Activated T-helper 2 cell treated with anti-CD3 and anti-CD28 coated beads, Interferon-gamma antibody, Interleukin-2, Interleukin-4, amounts not matched to agents 10 μg/mL and 5 μg/mL and 100 μg/mL, durations not matched to agents 14 hours and 24 hours and 36 hours (primary cell): ENCODE data around the gene MAP3K3. TPM values are rescaled to one million over a fixed set of nuclear protein-coding genes. Genes with fewer than 3 reads are reported as not detected.

Experiments
- DNase-seq: peaks from one replicate; pipeline ENCODE4 v3.0.0; 2021; ENCODE audit warnings: low spot score
- H3K27ac Mint-ChIP-seq: one replicate; pipeline ENCODE4 v1.8.0; 2021; ENCODE audit warnings: mixed read lengths
- H3K27me3 Mint-ChIP-seq: one replicate; pipeline ENCODE4 v1.8.0; 2021; ENCODE audit warnings: low read depth, mixed read lengths
- H3K36me3 Mint-ChIP-seq: one replicate; pipeline ENCODE4 v1.8.0; 2021; ENCODE audit warnings: low read depth, mixed read lengths
- H3K4me1 Mint-ChIP-seq: one replicate; pipeline ENCODE4 v1.8.0; 2021; ENCODE audit warnings: low read depth, mixed read lengths
- H3K4me3 Mint-ChIP-seq: one replicate; pipeline ENCODE4 v1.8.0; 2021; ENCODE audit warnings: low read depth, mild to moderate bottlenecking, moderate library complexity, mixed read lengths
- H3K9me3 Mint-ChIP-seq: one replicate; pipeline ENCODE4 v1.8.0; 2021; ENCODE audit warnings: mixed read lengths
- intact Hi-C: fragments of 100-400 bp; cut with micrococcal nuclease; formaldehyde crosslinking; loops from one replicate; pipeline ENCODE4 v1.15.1; 2023
- total RNA-seq: library from RNA; stranded (reverse); gene quantifications from 2 replicates; pipeline ENCODE4 v1.2.3, GENCODE V29; 2022

The MAP3K3 gene
- 27.9 and 28.7 TPM in 2 replicates for total RNA-seq

DNA sequence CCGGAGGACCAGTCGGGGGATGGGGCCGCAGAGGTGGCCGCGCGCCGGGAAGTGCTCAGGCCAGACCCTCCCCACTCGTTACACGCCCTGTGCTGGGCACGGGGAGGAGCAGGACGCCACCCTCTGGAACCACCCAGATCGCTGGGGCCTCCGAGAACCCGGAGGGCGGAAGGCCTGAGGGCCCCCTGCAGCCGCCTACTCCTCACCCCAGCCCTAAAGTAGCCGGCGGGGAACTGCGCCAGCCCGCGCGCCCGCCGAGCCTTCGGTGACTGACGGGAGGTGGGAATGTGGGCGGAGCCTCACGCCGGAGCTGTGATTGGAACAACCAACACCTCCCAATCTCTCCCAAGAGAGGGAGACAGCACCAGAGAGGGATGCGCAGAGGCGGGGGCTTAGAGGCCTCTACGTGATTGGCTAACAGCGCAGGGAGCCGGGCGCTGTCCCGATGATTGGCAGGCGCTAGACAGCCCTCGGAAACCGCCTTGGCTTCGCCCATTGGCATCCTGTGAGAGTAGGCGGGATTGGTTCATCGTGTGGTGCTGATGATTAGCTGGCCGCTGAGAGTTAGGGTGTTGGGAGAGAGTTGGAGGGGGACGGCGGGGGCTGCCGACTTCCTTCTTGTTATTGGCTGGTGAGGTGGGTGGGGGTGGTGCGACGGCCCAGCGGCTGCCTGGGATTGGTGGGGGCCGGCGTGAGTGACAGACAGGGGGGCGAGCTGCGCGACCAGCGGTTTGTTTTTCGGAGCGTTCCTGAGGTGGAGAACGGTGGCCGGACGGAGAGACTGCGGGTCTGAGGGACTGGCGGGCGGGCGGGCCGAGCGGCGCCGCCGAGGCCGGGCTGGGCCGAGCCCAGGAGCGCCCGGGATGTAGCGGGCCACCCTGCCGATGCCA is at the start of gene MAP3K3:
TSS of gene MAP3K3 (plus strand) at position 734 of the 890 bp plus-strand sequence. CDS start 343 bp downstream, outside the sequence.
- Mint-ChIP-seq H3K27me3 (peaks cover 13% of the 10 kb centered on the region), H3K4me3 (peak within 1 kb of the TSS; percentile 99), H3K27ac (peak within 1 kb of the TSS; percentile 92), H3K9me3 (no peaks in the 10 kb centered on the region), H3K4me1 (peaks cover 31% of the 10 kb centered on the region), H3K36me3 (no peaks in the 10 kb centered on the region)
- DNase-seq, result peak; percentile 98
- intact Hi-C loops, result loop anchor here (1.0 to 5.0 kb wide), 5 partner anchors 22 to 220 kb away; partner anchors contain the start of genes CCDC47, DCAF7, SMARCD2 and TACO1

DNA sequence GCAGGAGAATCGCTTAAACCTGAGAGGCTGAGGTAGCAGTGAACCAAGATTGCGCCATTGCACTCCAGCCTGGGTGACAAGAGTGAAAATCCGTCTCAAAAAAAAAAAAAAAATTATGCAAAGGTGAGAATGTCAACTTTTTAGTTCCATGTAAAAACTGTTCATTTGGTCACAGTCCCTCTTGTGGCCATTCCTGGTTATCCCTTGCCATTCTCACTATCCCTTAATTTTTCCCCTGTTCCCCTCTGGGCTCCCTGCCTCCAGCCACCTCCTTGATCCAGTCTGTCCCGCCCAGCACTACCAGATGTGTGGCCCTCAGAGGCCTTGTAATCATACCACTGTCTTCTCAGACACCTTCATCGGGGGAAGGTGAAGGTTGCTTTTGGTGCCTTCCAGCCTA is 48.6 kb upstream of the MAP3K3 start:
- no peak overlapping the region for H3K4me3 Mint-ChIP-seq
- H3K9me3 Mint-ChIP-seq, result no peaks in the 10 kb centered on the region
- H3K27me3 Mint-ChIP-seq, result no peaks in the 10 kb centered on the region
- no peak for DNase-seq
- intact Hi-C loops, result loop anchor here (2.0 kb wide), 1 partner anchor 23 kb away; the partner anchor contains the start of gene DCAF7
- no peak overlapping the region for H3K27ac Mint-ChIP-seq
- peaks cover 22% of the 10 kb centered on the region for H3K4me1 Mint-ChIP-seq
- peaks cover 11% of the 10 kb centered on the region for H3K36me3 Mint-ChIP-seq

DNA sequence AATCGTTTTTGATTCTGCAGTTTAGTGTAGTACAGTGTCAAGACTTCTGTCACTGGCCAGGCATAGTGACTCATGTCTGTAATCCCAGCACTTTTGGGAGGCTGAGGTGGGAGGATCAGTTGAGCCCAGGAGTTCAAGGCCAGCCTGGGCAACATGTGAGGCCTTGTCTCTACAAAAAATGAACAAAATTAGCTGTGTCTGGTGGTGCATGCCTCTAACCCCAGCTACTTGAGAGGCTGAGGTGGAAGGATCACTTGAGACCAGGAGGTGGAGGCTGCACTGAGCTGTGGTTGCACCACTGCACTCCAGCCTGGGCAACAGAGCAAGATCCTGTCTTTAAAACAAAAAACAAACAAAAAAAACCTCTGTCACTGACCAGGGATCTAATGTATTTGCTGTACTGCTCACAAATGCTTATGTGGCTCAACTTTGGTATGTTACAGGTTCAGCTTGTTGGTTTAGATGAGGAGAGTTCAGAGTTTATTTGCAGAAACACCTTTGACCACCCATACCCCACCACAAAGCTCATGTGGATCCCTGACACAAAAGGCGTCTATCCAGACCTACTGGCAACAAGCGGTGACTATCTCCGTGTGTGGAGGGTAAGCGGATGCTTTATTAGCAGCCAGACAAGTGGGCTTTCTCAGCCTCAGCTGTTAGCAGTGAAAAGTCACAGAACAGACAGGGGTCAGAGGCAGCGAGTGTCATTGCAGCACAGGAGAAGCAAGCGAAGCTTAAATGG is 44.0 kb upstream of the MAP3K3 start:
- no peaks in the 10 kb centered on the region for H3K9me3 Mint-ChIP-seq
- no peak for DNase-seq
- H3K27ac Mint-ChIP-seq, result no peak overlapping the region
- H3K4me3 Mint-ChIP-seq, result no peak overlapping the region
- intact Hi-C loops, result no loop called here
- H3K4me1 Mint-ChIP-seq, result peaks cover 5% of the 10 kb centered on the region
- H3K36me3 Mint-ChIP-seq, result peaks cover 49% of the 10 kb centered on the region
- H3K27me3 Mint-ChIP-seq, result no peaks in the 10 kb centered on the region

DNA sequence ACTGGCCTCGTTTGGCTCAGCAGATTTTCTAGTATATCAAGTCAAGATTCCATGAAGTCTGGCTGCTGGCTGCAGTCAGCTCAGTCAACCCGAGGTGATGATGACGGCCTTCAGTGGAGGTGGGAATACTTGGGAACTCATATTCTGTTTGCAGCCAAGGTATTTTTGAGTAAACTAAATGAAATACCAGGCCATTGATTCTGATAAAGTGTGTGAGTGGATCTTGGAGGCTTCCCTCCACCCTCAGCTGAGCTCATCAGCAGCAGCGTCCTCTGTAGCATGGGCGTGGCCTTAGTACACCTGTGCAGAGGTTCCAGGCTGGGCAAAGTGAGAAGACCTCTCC is 43.5 kb upstream of the MAP3K3 start:
- Mint-ChIP-seq H3K9me3 (no peaks in the 10 kb centered on the region), H3K27ac (no peak overlapping the region), H3K27me3 (no peaks in the 10 kb centered on the region), H3K36me3 (peaks cover 53% of the 10 kb centered on the region), H3K4me1 (peaks cover 6% of the 10 kb centered on the region), H3K4me3 (no peak overlapping the region)
- intact Hi-C loops, result no loop called here
- DNase-seq, result no peak

- intact Hi-C loops, result no loop called here
- Mint-ChIP-seq H3K9me3 (no peaks in the 10 kb centered on the region), H3K27me3 (no peaks in the 10 kb centered on the region), H3K4me1 (peaks cover 3% of the 10 kb centered on the region), H3K36me3 (peaks cover 54% of the 10 kb centered on the region), H3K4me3 (no peak overlapping the region), H3K27ac (no peak overlapping the region)
- no peak for DNase-seq
Measured at GRCh38 chr17:63579633-63580032, 42.6 kb upstream of the MAP3K3 start.

DNA sequence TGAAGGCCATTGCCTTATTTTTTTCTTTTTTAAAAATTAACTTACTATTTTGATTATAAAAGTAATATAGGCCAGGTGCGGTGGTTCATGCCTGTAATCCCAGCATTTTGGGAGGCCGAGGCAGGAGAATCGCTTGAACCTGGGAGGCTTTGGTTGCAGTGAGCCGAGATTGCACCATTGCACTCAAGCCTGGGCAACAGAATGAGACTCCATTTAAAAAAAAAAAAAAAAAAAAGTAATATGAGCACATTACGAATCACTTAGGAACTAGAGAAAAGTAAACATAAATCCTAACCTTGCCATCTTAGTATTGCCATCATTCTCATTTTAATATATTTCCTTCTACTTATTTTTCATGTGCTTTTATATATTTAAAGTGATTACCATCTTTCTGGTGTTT is 34.4 kb upstream of the MAP3K3 start:
- Mint-ChIP-seq H3K9me3 (no peaks in the 10 kb centered on the region), H3K36me3 (peaks cover 69% of the 10 kb centered on the region), H3K4me1 (peaks cover 14% of the 10 kb centered on the region), H3K27ac (no peak overlapping the region), H3K4me3 (no peak overlapping the region), H3K27me3 (no peaks in the 10 kb centered on the region)
- intact Hi-C loops, result no loop called here
- no peak for DNase-seq

- no peak overlapping the region for H3K27ac Mint-ChIP-seq
- H3K4me3 Mint-ChIP-seq, result no peak overlapping the region
- peaks cover 65% of the 10 kb centered on the region for H3K36me3 Mint-ChIP-seq
Measured at GRCh38 chr17:63588797-63589196, 33.4 kb upstream of the MAP3K3 start.

GRCh38 chr17:63589646-63590045 is 32.6 kb upstream of the MAP3K3 start:
- Mint-ChIP-seq H3K4me1 (peaks cover 11% of the 10 kb centered on the region), H3K36me3 (peaks cover 63% of the 10 kb centered on the region), H3K27me3 (no peaks in the 10 kb centered on the region), H3K27ac (peak overlapping the region; percentile 14), H3K9me3 (no peaks in the 10 kb centered on the region), H3K4me3 (no peak overlapping the region)
- no peak for DNase-seq
- intact Hi-C loops, result no loop called here

More at GRCh38 chr17:63588797-63589196, 33.4 kb upstream of the MAP3K3 start:
- intact Hi-C loops, result no loop called here
- Mint-ChIP-seq H3K27me3 (no peaks in the 10 kb centered on the region), H3K4me1 (peaks cover 13% of the 10 kb centered on the region), H3K9me3 (no peaks in the 10 kb centered on the region)
- no peak for DNase-seq

DNA sequence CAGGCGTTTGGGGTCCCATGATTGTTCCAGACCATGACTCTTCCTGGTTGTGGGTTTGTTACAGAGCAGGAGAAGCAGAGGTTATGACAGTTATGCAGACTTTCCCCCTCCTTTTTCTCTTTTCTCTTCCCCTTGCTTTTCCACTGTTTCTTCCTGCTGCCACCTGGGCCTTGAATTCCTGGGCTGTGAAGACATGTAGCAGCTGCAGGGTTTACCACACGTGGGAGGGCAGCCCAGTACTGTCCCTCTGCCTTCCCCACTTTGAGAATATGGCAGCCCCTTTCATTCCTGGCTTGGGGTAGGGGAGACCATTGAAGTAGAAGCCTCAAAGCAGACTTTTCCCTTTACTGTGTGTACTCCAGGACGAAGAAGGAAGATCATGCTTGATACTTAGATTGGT is 29.4 kb upstream of the MAP3K3 start:
- no peak overlapping the region for H3K4me3 Mint-ChIP-seq
- peaks cover 49% of the 10 kb centered on the region for H3K36me3 Mint-ChIP-seq
- no peak for DNase-seq
- H3K27ac Mint-ChIP-seq, result no peak overlapping the region
- H3K4me1 Mint-ChIP-seq, result peaks cover 10% of the 10 kb centered on the region
- no peaks in the 10 kb centered on the region for H3K9me3 Mint-ChIP-seq
- intact Hi-C loops, result no loop called here
- H3K27me3 Mint-ChIP-seq, result no peaks in the 10 kb centered on the region

- no peak overlapping the region for H3K27ac Mint-ChIP-seq
- H3K36me3 Mint-ChIP-seq, result peaks cover 30% of the 10 kb centered on the region
- no peaks in the 10 kb centered on the region for H3K9me3 Mint-ChIP-seq
- DNase-seq, result no peak
- H3K27me3 Mint-ChIP-seq, result no peaks in the 10 kb centered on the region
- H3K4me1 Mint-ChIP-seq, result peaks cover 22% of the 10 kb centered on the region
- intact Hi-C loops, result no loop called here
- H3K4me3 Mint-ChIP-seq, result no peak overlapping the region
Measured at GRCh38 chr17:63595132-63595531, 27.1 kb upstream of the MAP3K3 start.

- no peaks in the 10 kb centered on the region for H3K9me3 Mint-ChIP-seq
- peaks cover 15% of the 10 kb centered on the region for H3K36me3 Mint-ChIP-seq
- no peak overlapping the region for H3K27ac Mint-ChIP-seq
- intact Hi-C loops, result no loop called here
- no peaks in the 10 kb centered on the region for H3K27me3 Mint-ChIP-seq
- no peak overlapping the region for H3K4me3 Mint-ChIP-seq
- peaks cover 34% of the 10 kb centered on the region for H3K4me1 Mint-ChIP-seq
- no peak for DNase-seq
Measured at GRCh38 chr17:63596856-63597586, 25.2 kb upstream of the MAP3K3 start.

GRCh38 chr17:63598281-63598680 is 23.9 kb upstream of the MAP3K3 start:
- Mint-ChIP-seq H3K27ac (no peak overlapping the region), H3K4me1 (peaks cover 34% of the 10 kb centered on the region), H3K36me3 (peaks cover 13% of the 10 kb centered on the region), H3K4me3 (no peak overlapping the region), H3K9me3 (no peaks in the 10 kb centered on the region), H3K27me3 (no peaks in the 10 kb centered on the region)
- intact Hi-C loops, result no loop called here
- no peak for DNase-seq
